NCI-H2029 treated with DMSO at 0.1 percent for 48 hours (cell line): ENCODE results near the gene STXBP5.

Experiments
- DNase-seq: peaks from one replicate; lab custom pipeline; 2025; lab: John Stamatoyannopoulos, UW

STXBP5 gene

DNA sequence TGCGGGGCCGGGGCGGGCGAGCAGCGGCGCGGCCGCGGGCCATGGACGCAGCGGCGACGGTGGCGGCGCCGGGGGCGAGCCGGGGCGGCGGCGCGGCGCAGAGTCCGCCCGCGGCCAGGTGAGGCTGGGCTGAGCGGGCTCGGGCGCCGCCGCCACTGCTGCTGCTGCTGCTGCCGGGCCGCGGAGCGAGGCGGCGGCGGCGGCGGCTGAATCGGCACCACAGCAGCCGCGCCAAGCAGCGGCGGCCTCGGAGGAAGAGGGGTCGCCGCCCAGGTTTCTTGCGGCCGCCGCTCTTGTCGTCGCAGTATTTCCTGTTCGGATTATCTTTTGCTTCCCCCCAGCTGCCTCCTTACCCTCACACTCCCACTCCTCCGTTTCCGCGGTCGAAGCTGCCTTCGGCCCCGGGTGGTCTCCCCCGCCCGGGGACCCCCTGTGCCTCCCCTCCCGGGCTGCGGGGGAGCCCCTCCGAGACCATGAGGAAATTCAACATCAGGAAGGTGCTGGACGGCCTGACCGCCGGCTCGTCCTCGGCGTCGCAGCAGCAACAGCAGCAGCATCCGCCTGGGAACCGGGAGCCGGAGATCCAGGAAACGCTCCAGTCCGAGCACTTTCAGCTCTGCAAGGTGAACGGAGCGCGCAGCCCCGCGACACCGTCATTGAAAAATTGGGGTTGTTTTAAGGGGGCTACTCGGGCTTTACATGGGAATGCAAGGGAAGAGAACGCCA lies at the start of gene STXBP5:
Gene STXBP5, plus strand, starts transcription at position 358 of the 726 bp plus-strand sequence. Its CDS starts 116 bp downstream, at position 474.
- DNase-seq: no peak

DNA sequence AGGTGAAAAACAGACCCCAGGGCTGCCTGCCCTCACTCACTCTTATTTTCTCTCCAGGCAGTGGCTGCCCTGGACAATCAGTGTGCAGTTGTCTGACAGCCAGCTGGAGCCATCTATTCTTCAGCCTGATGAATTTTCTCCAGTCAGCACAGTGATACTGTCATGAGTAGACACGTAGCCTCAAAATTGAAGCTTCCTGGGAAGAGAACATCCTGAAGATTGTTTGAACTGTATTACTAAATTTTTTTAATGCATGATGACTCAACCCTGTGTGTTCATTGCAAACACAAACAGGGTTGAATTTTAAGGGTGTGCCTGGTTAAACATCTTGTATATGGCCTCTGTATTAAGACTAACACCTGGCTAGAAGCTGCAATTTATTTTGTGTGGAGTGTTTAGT lies 49.8 kb upstream of the STXBP5 start:
- DNase-seq: no peak

DNA sequence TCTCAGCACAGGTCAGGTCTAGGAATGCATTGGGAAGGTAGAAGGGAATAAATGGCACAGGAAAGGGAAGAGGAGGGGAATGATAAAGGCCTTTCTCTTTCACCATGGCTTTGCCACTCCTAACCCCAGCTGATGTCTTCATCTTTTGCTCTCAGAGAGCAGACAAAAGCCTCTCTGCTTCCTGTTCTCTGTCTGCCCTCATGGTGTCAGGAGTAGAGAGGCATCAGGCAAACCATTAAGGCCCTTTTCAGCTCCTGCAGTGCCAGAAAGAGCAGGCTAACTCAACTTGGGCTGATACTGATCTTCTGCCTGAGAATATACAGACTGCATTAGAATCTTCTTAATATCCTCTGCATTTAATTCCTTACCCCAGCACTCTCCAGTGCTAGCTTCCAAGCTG lies 48.0 kb upstream of the STXBP5 start:
- no peak for DNase-seq

DNA sequence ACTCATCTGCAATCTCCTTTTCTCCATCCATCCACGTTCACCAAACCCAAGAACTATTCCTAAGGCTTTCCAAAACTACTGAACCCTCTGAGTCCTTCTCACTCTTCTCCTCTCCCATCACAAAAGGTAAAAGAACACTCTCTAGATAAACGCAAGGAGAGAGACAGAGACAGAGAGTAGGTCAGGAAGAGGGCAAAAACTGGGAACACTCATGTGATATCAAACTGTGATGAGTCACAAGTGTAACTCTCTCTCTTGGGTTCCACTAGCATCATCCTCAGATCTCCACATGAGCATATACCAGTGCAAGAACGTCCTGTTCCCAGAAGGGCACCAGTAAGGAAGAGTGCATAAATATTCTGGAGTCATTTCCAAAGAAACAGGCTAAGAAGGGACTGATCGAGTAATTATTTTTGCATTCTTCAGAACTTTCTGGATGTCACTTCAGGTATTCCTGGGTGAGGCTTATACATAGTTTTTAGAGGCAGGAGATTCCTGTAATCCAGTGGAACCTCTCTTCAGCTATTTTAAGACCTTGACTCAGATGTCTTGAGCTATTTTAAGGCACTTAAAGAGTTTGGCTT lies 47.3 kb upstream of the STXBP5 start:
- DNase-seq: no peak

- DNase-seq: no peak
Measured at GRCh38 chr6:147157930-147158329, 46.3 kb upstream of the STXBP5 start.

DNA sequence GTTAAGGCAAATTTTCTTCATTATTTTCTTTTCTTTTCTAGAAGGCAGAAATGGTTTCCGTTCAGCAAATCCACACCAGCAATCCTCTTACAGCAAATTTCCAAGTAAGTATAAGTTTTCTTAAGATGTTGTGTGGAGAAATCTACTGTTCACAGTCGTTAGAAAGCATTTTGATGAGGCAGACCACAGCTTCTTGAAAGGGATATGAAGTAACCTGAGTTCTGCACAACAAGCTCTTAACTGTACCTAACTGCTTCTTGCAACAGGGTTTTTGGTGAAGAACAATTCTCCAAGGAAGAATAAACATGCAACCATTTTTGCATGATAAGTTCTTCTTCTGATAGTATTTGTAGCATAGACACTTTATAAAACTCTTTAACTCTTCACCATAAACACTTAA lies 45.3 kb upstream of the STXBP5 start:
- DNase-seq: no peak

GRCh38 chr6:147159536-147160374 lies 44.5 kb upstream of the STXBP5 start:
- DNase-seq: no peak

- DNase-seq: no peak
Measured at GRCh38 chr6:147160593-147160992, 43.6 kb upstream of the STXBP5 start.

DNA sequence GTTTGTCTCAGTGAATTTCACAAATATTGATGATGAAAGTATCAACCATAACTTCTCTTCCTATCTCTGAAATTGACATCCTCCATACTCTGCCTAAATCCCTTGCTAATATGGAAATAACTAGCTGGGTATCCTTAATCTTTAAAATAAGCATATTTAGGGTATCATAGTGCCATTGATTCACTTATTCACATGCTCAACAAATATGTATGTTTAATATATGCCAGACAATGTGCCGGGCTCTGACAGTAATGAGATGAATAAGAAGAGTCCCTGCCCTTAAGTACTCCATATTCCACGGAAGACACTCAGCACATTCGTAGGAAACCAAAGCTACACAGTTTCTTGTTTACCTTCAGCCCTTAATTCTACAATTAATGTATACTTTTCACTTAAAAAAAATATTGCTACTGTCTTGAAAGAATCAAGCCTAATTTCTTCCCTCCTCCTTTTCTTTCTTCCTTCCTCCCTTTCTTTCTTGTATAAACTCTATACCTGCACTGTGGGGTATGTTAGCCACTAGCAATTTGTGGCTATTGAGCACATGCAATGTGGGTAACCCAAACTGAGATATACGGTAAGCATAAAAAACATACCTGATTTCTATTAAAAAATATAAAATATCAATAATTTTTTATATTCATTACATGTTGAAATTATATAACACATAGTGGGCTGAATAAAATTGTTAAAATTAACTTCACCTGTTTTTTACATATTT lies 42.8 kb upstream of the STXBP5 start:
- DNase-seq: no peak

DNA sequence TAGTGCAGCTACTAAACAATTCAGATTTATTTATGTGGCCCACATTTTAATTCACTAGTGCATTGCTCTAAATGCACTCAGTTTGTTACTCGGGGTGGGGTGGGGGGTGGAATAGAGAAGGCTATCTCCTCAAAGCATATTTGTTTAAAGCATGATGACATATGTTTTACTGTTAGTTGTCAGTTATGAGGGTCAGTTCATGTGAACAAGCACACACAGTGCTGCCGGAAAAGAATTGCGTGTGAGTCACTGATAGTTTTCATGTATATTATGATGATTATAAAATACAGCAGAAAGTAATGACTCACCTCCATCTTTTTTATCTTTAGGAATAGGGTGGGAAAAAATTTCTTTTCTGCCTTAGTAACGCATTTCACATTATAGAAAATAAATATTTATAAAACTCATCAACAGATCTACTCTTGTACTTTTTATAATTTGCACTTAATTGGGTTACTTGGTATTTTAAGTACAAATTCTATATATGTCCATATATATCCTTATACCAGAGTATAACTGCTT lies 42.2 kb upstream of the STXBP5 start:
- no peak for DNase-seq

DNA sequence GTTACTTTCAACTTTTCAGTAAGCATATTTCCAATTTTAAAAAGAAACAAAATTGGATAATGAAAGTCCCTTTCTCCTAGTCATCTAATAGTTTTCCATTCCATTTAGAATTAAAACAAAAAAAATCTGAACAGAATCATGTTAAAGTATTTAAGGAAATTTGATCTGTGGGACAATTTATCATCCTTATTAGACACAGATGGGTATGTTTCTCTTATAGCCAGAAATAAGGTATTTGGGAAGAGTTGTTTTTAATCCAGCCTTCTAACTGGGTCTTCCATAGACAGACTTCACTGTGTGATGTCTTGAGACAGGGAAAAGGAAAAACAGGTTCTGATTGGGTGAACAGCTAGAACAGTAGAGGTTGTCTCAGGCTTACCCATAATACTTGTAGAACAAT lies 39.5 kb upstream of the STXBP5 start:
- no peak for DNase-seq

DNA sequence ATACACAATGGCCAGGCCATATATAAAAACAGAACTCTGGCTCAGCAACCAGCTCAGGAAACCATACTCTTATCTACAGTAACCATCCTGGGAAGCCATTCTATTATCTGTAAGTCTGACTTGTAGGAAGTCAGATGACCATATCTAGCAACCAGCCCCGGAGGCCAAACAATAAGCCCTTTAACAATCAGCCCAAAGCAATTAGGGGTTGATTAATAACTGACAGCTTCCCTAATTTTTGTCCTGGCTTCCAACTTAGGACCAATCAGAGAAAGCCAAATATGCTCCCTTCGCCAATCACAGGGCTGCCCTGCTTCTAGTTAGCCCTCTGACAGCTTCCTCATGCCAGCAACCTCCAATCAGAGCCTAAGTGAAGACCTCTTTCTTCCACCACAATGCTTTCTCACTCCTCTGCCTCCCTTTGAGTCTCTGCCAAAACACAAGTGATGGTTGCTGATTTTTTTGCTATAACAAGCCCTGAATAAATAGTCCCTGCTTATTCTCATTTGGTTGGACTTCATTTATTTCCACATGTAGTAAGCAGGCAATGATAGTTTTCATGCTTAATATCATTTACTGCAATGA lies 37.8 kb upstream of the STXBP5 start:
- DNase-seq: peak; percentile 22

DNA sequence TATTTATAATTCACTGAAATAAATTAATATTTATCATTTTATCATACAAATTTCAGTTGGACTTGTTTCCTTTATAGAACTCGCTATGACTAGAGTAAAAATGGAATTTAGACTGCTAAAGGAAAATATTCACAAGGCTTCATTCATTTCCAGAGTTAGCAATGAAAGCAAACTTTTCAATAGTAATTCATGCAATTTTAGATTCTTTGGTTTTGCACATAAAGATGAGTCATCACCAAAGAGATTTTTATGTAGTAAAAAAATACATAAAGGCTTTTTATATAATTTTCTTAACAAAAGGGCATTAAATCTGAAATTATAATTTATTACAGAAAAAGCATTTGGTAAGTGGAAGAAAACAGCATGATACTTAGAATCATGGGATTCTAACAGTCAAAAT lies 37.2 kb upstream of the STXBP5 start:
- no peak for DNase-seq

GRCh38 chr6:147167576-147168461 lies 36.4 kb upstream of the STXBP5 start:
- no peak for DNase-seq

DNA sequence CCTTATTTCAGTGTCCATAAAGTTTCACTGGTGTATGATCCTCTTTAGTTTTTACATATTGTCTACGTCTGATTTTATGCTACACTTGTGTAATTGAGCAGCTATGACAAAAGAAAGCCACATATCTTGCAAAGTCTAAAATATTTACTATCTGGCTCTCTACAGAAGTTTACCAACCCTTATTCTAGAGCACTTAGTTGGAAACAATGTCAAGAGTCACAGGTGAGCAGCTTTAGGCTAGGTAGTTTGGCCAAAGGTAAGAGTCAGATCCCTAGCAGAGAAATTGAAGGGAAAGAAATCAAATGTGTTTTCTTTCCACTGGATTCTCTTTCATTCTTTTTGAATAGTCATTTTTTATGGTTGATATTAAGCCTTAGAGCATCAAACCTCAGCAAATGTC lies 34.7 kb upstream of the STXBP5 start:
- no peak for DNase-seq

- no peak for DNase-seq
Measured at GRCh38 chr6:147170269-147170668, 33.9 kb upstream of the STXBP5 start.

- DNase-seq: no peak
Measured at GRCh38 chr6:147173140-147173539, 31.1 kb upstream of the STXBP5 start.

- no peak for DNase-seq
Measured at GRCh38 chr6:147173675-147174308, 30.4 kb upstream of the STXBP5 start.

DNA sequence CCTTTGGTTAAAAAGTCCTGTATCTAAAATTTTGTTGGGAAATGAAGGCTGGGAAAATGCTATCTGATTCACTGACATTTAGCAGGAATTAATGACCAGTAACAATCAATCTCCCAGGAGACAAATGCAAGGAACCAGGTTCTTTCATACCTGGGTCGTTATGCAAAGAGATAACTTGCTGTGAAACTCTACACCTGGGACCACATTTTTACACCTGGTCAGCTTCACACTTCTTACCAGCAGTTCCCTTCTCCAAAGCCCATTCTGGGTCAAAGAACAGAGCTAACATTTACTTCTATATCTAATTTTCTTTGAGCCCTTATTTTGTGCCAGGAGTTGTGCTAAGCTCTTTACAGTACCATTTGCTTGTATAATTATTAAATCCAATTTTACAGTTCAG lies 27.4 kb upstream of the STXBP5 start:
- DNase-seq: no peak

- DNase-seq: no peak
Measured at GRCh38 chr6:147177286-147177685, 26.9 kb upstream of the STXBP5 start.
